GM21526 (cell line): ENCODE measurements around the gene FBN1.

Source experiments
- ATAC-seq: cut with Tn5 transposase; IDR thresholded peaks from one replicate; pipeline ENCODE4 v1.9.1; 2021; ENCODE audit warnings: moderate library complexity; ENCODE audit not compliant: unreplicated experiment, low FRiP score

Gene FBN1

DNA sequence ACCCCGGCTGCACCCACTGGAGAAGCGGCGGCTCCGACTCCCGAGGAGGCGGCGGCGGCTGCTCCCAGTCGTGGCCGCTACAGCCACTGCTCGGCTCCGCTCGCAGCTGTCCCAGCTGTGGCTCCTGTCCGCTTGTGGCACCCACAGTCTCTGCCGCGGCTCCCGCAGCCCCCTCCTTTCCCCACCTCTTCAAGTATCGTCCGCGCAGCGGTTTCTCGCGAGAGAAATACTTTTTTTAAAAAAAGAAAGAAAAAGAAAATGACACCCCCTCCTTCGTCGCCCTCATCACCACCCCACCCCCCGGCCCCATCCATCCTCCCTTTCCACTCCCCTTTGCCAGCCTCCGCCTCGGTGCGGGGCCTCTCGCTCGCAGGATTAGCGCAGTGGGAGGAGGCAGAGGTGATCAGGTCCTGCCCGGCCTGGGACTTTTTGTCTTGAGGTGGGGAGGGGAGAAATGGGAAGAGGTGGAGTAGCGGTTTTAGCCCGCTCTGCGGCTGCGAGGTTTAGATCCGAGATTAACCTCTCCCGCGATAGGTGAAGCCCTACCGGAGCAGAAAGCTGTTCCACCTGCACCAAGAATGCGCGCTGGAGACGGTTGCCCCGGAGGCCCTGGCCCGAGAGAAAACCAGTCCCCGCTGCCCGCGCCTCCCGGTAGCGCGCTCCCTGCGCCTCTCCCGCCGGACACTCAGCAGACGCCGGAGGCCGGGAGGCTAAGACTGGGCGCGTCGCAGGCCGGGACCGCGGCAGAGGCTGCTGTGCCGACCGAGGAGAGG lies at the start of gene FBN1:
Gene FBN1, minus strand, starts transcription at position 152 of the 773 bp plus-strand sequence. CDS start 940 bp downstream, outside the sequence.
- ATAC-seq, result peak; percentile 51

GRCh38 chr15:48693484-48693883 lies 48.0 kb upstream of the FBN1 start:
- ATAC-seq, result no peak

- ATAC-seq, result no peak
Measured at GRCh38 chr15:48688493-48688892, 43.0 kb upstream of the FBN1 start.

- no peak for ATAC-seq
Measured at GRCh38 chr15:48683991-48684765, 38.7 kb upstream of the FBN1 start.

DNA sequence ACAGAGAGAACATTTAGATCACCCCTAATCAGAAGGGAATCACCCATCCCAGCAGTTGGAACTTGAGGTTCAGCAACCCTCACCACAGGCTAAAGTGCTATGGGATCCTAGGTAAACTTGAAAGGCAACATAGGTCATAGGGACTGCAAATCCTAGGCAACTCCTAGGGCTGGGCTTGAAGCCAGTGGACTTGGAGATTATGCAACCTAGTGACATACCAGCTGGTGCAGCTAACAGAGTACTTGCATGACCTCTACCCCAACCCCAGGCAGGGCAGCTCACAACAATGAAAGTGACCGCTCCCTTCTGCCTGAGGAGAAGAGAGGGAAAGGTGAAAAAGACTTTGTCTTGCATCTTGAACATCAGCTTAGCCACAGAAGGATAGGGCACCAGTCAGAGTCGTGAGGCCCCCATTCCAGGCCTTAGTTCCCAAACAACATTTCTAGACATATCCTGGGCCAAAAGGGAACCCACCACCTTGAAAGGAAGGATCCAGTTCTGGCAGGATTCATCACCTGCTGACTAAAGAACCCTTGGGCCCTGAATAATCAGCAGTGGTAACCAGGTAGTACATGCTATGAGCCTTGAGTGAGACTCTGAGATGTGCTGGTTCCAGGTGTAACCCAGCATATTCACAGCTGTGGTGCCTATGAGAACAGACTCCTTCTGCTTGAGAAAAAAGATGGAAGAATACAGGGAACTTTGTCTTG lies 37.6 kb upstream of the FBN1 start:
- no peak for ATAC-seq

GRCh38 chr15:48681353-48681752 lies 35.8 kb upstream of the FBN1 start:
- no peak for ATAC-seq

DNA sequence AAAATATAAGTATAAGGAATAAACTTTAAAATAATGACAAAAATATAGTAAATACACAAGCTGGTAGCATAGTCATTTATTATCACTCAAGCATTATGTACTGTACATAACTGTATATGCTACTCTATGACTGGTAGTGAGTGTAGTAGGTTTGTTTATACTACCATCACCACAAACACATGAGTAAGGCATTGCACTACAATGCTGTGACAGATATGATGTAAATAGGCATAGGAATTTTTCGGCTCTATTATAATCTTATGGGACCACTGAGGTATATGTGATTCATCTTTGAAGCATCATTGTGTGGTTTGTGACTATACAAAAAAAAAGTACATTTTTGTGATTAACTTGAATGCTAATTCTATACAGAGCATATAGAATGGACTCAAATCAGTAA lies 35.3 kb upstream of the FBN1 start:
- ATAC-seq, result no peak

- no peak for ATAC-seq
Measured at GRCh38 chr15:48679952-48680351, 34.4 kb upstream of the FBN1 start.

GRCh38 chr15:48678851-48679250 lies 33.3 kb upstream of the FBN1 start:
- ATAC-seq, result no peak

GRCh38 chr15:48677821-48678220 lies 32.3 kb upstream of the FBN1 start:
- ATAC-seq, result no peak

DNA sequence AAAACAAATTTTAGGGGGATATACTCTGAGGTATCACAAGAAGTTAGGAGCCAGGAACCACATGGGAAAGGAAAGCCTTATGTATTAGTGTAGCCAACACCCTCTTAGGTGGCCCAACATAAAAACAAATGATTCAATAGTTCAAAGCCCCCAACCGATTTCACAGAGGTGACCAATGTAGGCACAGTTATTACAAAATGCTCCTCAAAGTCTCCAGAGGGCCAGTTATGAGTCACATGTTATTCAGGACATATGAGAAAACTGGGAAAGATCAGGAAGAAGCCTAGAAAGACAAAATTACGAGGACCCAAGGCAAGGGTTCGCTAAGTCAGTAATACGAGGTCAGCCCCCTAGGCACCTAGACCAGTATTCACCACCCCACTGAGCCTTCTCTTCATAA lies 29.9 kb upstream of the FBN1 start:
- ATAC-seq, result no peak

GRCh38 chr15:48674876-48675275 lies 29.4 kb upstream of the FBN1 start:
- no peak for ATAC-seq

- no peak for ATAC-seq
Measured at GRCh38 chr15:48672206-48672605, 26.7 kb upstream of the FBN1 start.

DNA sequence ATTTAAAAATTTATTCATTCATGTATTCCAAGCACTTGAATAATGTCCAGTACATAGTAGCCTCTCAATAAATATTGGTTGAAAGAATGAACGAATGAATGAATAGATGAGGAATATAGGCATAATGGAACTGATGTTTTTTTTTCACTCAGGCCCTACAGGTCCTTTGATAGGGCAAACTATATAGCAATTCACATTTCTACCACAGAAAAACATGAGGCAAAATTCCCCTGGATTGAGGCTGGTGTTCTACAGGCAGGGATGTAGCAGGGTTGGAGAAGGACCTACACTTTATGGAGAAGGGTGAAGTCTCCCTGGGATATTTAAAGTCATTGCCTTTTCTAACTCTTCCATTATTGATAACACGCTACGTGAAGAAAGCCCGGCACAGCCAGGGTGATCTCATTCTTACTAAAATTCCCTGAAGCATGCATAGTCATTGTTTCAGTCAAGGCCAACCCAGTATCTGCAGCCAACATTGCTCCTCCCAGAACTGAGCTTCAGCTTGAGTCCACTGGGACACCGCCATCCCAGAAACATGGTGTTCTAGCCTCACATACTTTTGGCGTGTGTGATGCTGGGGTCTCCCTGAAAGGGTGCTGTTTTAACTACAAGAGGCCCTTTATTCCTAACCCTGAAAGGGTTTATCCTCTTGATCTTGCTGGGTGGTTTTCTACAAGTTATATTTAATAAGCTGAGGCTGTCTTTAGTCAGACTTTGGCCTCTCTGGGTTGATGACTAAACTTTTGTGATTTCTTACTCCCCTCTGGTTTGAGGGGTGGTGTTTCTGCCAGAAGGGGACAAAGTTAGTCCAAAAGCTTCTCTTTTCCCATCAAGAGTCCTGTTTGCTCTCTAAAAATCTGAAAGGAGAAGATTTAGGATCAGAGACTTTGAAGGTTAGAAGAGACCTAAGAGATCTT lies 25.9 kb upstream of the FBN1 start:
- ATAC-seq, result no peak

DNA sequence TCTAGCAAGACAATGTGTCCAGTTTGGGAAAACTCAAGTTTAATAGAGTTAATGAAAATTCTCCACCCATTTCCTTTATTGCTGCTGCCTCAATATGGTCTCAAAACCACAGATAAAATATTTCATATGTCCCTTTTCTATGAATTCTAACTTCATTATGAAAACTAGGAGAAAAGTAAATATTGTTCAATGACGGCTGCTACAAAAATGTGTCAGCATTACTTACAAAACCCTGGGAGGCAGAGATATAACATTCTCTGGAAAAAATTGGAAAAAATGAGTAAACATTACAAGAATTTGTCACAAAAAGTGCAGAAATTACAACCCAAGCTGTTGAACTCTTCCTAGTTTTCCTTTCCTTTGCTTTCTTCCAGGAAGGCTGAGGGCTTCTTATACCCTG lies 22.2 kb upstream of the FBN1 start:
- no peak for ATAC-seq

DNA sequence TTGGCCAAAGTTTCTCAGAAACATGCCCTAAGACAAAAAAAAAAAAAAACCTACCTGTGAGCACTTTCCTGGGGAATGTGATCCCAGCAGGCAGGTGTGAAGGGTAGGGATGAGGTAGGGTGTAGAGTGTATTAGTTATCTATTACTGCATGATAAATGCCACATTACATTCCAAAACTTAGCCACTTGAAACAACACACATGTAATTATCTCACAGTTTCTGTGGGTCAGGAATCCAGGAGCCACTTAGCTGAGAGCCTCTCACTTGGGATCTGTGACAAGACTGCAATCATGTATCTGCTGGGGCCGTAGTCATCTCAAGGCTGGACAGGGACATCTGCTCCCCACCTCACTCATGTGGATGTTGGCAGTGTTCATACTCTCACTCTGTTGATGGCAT lies 18.9 kb upstream of the FBN1 start:
- no peak for ATAC-seq

DNA sequence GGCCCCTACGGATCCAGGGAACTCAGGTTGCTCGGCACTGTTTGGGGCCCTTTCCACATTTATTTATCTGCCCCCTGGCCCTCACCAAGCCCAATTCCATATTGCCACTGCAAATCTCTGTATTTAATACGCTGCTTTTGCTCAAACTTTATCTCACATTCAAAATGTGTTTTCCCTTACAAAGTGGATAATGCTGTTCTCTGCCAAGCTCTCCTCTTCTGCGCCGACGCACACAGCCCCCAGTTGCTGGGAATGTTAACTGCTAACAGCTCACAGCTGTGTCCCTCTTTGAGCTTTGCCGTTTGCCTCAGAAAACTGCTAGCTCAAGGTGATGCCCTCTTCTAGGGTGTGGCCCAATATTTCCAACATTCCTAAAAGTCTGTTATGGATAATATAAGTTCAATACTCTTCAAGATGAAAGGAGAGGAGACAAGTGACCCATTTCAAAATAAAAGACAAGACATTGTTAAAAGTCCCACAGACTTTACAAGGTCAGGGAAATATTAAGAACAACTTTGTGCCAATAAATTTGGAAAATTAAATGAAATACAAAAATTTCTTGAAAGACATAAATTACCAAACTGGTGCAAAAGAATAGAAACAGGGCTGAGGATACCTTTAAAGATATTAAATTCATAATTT lies 12.6 kb upstream of the FBN1 start:
- ATAC-seq, result no peak

DNA sequence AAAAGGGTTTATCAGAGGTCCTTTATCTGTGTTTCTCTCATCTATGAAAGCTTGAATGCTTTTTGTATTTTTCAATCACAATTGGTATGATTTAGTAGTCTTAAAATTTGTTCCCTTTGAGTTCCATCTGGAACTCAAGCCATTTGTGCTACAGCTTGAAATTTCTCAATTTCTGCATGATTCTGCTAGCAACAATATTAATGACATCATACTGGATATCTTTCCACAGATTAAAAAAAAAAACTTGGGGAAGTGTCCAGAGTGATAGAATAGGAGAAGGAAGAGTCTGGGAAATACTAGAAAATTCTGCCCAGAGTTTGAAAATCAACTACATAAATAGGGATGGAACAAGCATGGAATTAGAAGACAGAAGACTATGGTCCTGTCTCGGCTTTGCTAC lies 9.3 kb upstream of the FBN1 start:
- no peak for ATAC-seq

DNA sequence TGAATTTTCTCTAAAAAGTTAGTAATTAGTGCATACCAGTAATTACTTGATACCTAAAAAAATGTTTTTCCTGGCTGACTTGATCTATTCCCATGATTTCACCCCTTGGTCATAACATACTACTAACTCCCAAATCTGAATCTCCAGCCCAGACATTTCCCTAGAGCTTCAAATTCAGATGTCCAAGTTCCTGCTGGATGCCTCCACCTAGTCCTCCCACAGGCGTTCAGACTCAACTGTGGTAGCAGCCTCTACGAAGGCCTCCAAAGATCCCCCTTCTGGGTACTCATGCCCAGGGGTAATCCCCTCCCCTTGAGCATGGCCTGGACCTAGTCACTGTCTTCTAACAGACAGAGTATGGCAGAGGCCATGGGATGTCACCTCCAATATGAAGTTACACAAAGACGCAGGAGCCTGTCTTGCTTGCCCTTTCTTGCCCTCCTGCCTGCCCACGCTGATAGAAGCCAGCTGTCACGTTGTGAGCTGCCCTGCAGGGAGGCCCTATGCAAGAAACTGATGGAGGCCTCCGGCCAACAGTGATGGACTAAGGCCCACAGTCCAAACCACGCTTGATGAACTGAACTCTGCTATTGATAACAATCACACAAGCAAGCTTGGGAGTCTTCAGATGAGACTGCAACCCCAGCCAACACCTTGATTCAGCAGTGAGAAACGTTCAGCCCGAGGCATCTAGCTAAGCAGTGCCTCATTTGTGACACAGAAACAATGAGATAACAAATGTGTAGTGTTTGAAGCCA lies 8.6 kb upstream of the FBN1 start:
- ATAC-seq, result no peak
